Measurements from ENCODE around the gene FAM184B. TPM values are rescaled to one million over a fixed set of nuclear protein-coding genes. Genes with fewer than 3 reads are reported as not detected.

The FAM184B gene
- total RNA-seq, 2 donors from 2014 or later: not detected

DNA sequence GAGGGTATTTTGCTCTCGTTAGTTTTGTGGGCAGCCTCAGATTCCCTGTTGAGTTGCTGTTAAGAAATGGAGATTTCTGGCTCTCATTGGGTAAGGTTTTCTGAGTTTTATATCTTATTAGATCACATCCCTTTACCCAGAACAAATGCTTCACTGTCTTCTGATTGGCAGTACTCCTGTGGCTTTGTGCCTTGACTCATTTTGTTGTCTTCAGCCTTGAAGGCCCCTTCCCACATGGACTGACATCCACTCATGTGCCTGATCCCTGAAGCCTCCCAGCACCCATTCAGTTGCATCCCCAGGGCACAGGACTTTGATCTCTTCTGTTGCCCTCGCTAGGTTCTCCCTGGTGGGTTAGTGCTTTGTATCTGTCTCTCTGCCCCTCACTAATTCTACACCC is 156.6 kb downstream of the FAM184B start:
- TF ChIP-seq, protein P1, sequence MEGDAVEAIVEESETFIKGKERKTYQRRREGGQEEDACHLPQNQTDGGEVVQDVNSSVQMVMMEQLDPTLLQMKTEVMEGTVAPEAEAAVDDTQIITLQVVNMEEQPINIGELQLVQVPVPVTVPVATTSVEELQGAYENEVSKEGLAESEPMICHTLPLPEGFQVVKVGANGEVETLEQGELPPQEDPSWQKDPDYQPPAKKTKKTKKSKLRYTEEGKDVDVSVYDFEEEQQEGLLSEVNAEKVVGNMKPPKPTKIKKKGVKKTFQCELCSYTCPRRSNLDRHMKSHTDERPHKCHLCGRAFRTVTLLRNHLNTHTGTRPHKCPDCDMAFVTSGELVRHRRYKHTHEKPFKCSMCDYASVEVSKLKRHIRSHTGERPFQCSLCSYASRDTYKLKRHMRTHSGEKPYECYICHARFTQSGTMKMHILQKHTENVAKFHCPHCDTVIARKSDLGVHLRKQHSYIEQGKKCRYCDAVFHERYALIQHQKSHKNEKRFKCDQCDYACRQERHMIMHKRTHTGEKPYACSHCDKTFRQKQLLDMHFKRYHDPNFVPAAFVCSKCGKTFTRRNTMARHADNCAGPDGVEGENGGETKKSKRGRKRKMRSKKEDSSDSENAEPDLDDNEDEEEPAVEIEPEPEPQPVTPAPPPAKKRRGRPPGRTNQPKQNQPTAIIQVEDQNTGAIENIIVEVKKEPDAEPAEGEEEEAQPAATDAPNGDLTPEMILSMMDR (IDR thresholded peaks at IDR 0.05): no peak
- DNase-seq (ENCODE audit: low spot score): no peak
- peaks cover 0 to 6% of the 10 kb centered on the region in 2 donors for H3K4me1 ChIP-seq
- peaks cover 97% of the 10 kb centered on the region for H3K36me3 ChIP-seq
- H3K9me3 ChIP-seq: no peaks in the 10 kb centered on the region
- H3K27me3 ChIP-seq: no peaks in the 10 kb centered on the region
- no peak overlapping the region for H3K27ac ChIP-seq
- H3K4me3 ChIP-seq: no peak overlapping the region

DNA sequence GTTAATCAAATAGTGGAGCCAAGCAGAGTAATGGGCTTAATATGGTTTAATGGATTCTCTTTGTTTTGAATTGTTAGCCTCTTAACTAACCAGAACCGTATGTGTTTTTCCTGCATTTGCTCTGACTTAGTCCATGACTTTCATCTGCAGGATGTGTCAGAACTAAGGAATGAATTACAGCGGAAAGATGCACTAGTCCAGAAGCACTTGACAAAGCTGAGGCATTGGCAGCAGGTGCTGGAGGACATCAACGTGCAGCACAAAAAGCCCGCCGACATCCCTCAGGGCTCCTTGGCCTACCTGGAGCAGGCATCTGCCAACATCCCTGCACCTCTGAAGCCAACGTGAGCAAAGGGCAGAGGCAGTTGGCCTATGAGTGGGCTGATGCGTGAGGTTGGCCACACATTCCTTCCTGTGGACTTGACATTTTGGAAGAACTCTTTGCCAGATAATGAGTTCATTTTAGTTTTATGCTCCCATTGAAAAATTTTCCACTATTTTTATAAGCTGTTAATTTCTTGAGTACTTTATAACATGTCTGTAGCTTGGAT is 157.9 kb downstream of the FAM184B start:
- Histone ChIP-seq H3K27ac (no peak overlapping the region), H3K4me1 (peaks cover 0 to 19% of the 10 kb centered on the region in 2 donors), H3K36me3 (peaks cover 85% of the 10 kb centered on the region), H3K9me3 (no peaks in the 10 kb centered on the region), H3K27me3 (no peaks in the 10 kb centered on the region), H3K4me3 (no peak overlapping the region)
- TF ChIP-seq, protein P1 (IDR thresholded peaks at IDR 0.05): no peak
- DNase-seq (ENCODE audit: low spot score): no peak

DNA sequence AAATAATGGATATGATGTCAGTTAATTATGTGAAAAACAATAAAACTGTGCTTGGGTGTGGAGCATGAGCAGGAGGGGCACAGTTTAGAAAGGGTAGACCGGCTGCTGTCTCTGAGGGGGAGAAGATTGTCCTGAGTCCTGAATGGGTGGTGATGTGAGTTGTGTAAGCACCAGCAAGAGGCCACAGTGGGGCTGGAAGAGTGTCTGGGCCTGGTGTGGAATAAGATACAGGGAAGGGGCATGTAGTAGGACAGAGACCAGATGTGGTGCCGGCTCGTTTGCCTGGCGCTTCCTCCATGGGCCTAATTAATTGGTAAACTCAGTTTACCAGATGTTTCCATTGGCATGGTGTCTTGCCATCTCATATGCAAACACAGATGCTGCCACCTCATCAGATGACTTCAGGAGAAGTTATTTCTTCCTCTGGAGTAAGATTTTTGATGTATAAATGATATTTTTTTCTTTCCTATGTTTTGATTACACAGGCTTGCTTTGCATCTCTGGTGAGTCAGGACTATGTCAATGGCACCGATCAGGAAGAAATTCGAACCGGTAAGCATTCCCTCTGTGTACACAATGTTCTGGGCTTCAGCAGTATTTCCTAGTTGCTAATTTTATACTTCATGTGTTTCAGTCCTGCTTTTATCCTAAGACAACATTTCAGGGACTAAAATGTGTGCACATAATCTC is 161.9 kb downstream of the FAM184B start:
- TF ChIP-seq, protein P1 (IDR thresholded peaks at IDR 0.05): no peak
- Histone ChIP-seq H3K9me3 (no peaks in the 10 kb centered on the region), H3K27ac (peak overlapping the region in 1 of 2 donors; percentile 28), H3K4me3 (no peak overlapping the region), H3K27me3 (no peaks in the 10 kb centered on the region), H3K4me1 (peaks cover 0 to 51% of the 10 kb centered on the region in 2 donors), H3K36me3 (peaks cover 45% of the 10 kb centered on the region)
- no peak for DNase-seq (ENCODE audit: low spot score)

DNA sequence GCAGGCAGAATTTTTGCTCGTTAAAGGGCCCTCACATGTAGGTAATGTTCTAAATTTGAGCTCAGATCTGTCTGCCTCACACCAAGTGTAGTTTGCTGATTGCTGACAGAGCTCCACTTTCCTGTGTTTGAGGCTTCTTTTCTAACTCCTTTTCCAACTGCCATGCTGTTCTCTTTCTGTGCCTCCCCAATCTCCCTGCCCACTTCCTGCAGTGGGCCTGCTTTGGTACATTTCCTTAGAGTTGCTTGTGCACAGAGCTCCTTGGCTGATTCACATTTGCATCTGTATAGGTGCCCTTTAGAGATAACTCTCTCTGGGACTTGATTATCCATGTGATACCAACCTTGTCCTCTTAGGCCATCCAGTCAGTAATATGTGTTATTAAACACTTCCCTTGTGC is 162.5 kb downstream of the FAM184B start:
- Histone ChIP-seq H3K27ac (peak overlapping the region in 1 of 2 donors; percentile 28), H3K9me3 (no peaks in the 10 kb centered on the region), H3K4me3 (no peak overlapping the region), H3K4me1 (peaks cover 0 to 51% of the 10 kb centered on the region in 2 donors), H3K36me3 (peaks cover 39% of the 10 kb centered on the region), H3K27me3 (no peaks in the 10 kb centered on the region)
- TF ChIP-seq, protein P1 (IDR thresholded peaks at IDR 0.05): no peak
- DNase-seq (ENCODE audit: low spot score): no peak

DNA sequence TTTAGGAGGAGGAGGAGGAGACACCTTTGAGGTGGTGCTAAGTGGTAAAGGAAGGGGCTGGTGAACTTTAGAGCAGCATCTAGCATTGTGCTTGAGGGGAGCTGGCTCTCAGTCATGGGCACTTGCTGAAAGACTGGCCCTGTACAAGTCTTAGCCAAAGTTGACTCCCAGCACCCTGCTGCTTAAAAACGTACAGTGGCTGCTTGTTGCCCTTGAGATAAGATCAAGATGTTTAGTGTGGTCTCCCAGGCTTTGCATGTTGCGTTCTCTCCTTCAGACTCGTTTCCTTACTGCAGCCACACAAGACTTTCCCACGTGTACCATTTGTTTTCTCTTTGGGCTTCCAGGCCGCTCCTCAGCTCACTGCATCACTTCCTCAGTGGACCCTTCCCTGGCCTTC is 165.1 kb downstream of the FAM184B start:
- peak overlapping the region; percentile 0 to 8 for H3K4me3 ChIP-seq
- no peak overlapping the region for H3K27ac ChIP-seq
- TF ChIP-seq, protein P1 (IDR thresholded peaks at IDR 0.05): no peak
- no peaks in the 10 kb centered on the region for H3K9me3 ChIP-seq
- peaks cover 0 to 51% of the 10 kb centered on the region in 2 donors for H3K4me1 ChIP-seq
- H3K27me3 ChIP-seq: no peaks in the 10 kb centered on the region
- DNase-seq (ENCODE audit: low spot score): no peak
- peaks cover 12% of the 10 kb centered on the region for H3K36me3 ChIP-seq
